T-helper 1 cell treated with Interleukin-12 subunit alpha and Interleukin-12 subunit beta and Interleukin-4 antibody, amounts not matched to agents 30 μg/mL and 1 μg/mL, for 36 hours (primary cell): ENCODE results near the gene CEACAM18.
"Not testable (repeated sequence)": the region's sequence is repeated elsewhere in the genome, so short reads cannot be mapped to it uniquely, and the experiment has no call there.

ENCODE experiments used
- H3K27ac Mint-ChIP-seq: one replicate; pipeline ENCODE4 v1.8.0; 2021; ENCODE audit warnings: mild to moderate bottlenecking, mixed read lengths
- H3K27me3 Mint-ChIP-seq: one replicate; pipeline ENCODE4 v1.8.0; 2021; ENCODE audit warnings: low read depth, mixed read lengths
- H3K36me3 Mint-ChIP-seq: one replicate; pipeline ENCODE4 v1.8.0; 2021; ENCODE audit warnings: low read depth, mixed read lengths
- H3K4me1 Mint-ChIP-seq: one replicate; pipeline ENCODE4 v1.8.0; 2021; ENCODE audit warnings: low read depth, mixed read lengths
- H3K4me3 Mint-ChIP-seq: one replicate; pipeline ENCODE4 v1.8.0; 2021; ENCODE audit warnings: mild to moderate bottlenecking, moderate library complexity, mixed read lengths
- H3K9me3 Mint-ChIP-seq: one replicate; pipeline ENCODE4 v1.8.0; 2021; ENCODE audit warnings: mixed read lengths

Gene CEACAM18

DNA sequence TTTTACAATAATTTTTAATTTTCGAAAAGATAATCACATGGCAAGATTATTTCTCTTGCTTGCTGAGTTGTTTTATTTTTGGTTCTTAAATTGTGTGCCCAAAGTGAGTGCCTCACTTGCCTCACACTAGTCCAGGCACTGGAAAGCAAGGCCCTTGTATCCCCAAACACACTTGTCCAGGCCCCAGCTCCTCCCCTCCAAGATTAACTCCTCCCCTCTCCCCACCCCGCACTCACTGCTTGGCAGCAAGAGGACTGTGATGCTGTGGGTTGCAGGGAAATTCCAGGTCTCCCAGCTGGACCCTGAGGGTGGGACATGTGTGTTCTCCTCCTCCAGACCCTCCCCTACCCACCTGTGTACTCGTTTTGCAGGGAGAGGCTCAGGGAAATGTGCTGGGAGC lies 19.3 kb downstream of the CEACAM18 start:
- Mint-ChIP-seq H3K4me3 (no peak overlapping the region), H3K27me3 (peaks cover 8% of the 10 kb centered on the region), H3K36me3 (no peaks in the 10 kb centered on the region), H3K9me3 (peaks cover 15% of the 10 kb centered on the region), H3K27ac (no peak overlapping the region), H3K4me1 (peaks cover 11% of the 10 kb centered on the region)

DNA sequence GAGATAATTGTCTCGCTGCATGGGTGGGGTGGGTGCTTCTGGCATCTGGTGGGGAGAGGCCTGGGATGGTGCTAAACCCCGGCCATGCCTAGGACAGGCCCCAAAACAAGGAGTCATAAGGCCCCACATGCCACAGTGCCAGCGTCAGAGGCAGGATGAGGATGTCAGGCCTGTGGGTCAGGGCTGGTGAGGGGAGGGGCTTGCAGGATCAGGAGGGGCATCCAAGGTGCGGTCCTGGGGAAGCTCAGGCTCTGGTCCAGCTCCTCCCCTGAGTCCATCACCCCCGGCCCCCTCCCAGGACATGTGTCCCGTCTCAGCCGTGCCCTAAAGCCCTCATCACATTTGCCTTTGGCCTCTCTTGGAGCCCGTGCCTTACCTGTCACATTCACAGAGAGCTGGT lies 22.6 kb downstream of the CEACAM18 start:
- H3K9me3 Mint-ChIP-seq, result peaks cover 21% of the 10 kb centered on the region
- H3K27me3 Mint-ChIP-seq, result peaks cover 11% of the 10 kb centered on the region
- not testable (repeated sequence) for H3K27ac Mint-ChIP-seq, H3K36me3 Mint-ChIP-seq
- H3K4me1 Mint-ChIP-seq, result peaks cover 14% of the 10 kb centered on the region
- H3K4me3 Mint-ChIP-seq, result peak overlapping the region; percentile 46

DNA sequence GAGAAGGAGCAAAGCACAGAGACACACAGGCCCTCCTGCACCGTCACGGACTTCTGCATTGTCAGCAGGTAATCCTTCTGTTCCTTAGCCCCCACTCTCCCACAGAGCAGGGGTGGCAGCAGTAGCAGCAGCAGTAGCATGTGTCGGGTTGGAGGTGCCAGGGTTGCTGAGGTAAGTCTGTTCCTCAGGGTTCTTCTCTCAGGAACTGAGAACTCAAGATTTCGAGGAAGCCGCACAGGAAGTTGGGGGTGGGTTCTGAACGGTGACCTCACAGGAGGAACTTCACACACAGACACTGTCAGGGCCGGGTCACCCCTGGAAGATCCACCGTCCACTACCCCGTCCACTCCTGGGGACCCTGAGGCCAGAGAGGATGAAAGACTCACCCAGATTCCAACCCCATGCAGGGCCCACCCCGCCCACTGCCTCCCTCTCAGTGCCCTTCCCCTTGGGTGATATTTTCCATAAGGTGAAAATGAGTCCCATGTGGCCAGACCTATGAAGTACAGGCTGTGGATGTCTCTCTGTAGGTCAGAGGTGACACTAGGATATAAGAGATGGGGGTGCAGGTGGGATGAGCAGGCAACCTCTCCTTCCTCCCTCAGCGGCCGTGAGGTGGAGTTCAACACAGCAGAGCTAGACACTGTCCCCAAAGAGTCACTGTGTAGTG lies 23.4 kb downstream of the CEACAM18 start, which contains the start of gene SIGLEC12:
TSS of gene SIGLEC12 (minus strand) at position 207 of the 670 bp plus-strand sequence. CDS start at position 140, 67 bp downstream.
- peak within 1 kb of the TSS; percentile 46 for H3K4me3 Mint-ChIP-seq

DNA sequence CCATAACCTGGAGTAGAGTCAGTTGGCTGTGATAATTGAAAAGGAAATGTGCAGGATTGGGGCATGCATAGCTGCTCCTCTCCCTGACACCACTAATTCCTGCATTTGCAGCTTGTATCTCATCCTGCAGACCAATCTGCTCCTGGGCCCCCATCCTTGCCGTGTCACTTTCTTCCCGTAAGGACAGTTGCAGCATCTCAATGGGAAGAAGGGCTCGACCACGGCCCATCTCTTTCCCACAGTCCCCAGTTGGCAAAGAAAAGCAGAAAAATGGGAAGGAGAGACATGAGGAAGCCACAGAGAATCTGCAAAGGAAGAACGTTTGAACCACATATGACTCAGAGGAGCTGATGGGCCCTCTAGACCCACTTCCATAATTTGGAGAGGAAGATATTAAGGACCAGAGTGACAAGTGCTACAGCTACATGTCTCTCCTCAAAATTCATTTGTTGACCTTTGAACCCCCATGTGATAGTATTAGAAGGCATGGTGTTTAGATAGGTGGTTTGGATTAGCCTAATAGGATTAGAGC lies 25.0 kb downstream of the CEACAM18 start:
- H3K27ac Mint-ChIP-seq, result no peak overlapping the region

More for the DNA sequence above, 23.4 kb downstream of the CEACAM18 start, which contains the start of gene SIGLEC12:
- no peak within 1 kb of the TSS for H3K27ac Mint-ChIP-seq
- peaks cover 3% of the 10 kb centered on the region for H3K36me3 Mint-ChIP-seq
- peaks cover 14% of the 10 kb centered on the region for H3K4me1 Mint-ChIP-seq
- peaks cover 11% of the 10 kb centered on the region for H3K27me3 Mint-ChIP-seq
- peaks cover 21% of the 10 kb centered on the region for H3K9me3 Mint-ChIP-seq

DNA sequence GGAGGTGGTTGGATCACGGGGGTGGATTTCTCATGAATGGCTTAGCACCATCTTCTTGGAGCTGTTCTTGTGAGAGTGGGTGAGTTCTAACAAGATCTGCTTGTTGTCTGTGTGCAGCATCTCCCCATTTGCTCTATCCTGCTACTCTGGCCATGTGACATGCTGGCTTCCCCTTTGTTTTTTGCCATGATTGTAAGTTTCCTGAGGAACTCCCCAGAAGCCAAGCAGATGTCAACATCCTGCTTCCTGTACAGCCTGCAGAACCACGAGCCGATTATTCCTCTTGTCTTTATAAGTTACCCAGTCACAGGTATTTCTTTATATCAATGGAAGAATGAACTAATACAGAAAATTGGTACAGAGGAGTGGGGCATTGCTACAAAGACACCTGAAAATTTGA lies 25.6 kb downstream of the CEACAM18 start:
- H3K27me3 Mint-ChIP-seq, result peaks cover 11% of the 10 kb centered on the region
- no peak overlapping the region for H3K27ac Mint-ChIP-seq
- H3K4me1 Mint-ChIP-seq, result peaks cover 14% of the 10 kb centered on the region
- H3K9me3 Mint-ChIP-seq, result peaks cover 21% of the 10 kb centered on the region
- H3K36me3 Mint-ChIP-seq, result peaks cover 3% of the 10 kb centered on the region
- no peak overlapping the region for H3K4me3 Mint-ChIP-seq

More for the DNA sequence above, 25.0 kb downstream of the CEACAM18 start:
- Mint-ChIP-seq H3K4me3 (no peak overlapping the region), H3K27me3 (peaks cover 11% of the 10 kb centered on the region), H3K36me3 (peaks cover 3% of the 10 kb centered on the region), H3K9me3 (peaks cover 21% of the 10 kb centered on the region), H3K4me1 (peaks cover 14% of the 10 kb centered on the region)

DNA sequence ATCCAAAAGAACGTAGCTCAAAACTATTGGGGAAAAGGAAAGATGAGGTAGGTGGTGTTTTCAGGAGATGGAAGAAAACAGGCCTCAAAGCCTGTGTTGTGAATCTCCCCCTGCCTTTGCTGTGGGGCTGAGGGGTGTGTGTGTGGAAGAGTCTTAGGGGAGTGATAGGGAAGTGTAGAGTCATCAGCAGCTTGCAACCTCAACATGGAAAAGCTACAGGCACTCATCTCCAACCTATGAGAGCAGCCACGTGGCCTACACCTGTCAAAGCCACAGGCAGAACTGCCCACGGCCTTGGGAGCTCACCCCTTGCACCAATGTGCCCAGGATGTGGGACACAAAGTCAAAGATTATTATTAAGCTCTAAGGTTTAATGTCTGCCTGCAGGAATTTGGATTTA lies 27.6 kb downstream of the CEACAM18 start:
- peaks cover 21% of the 10 kb centered on the region for H3K9me3 Mint-ChIP-seq
- no peak overlapping the region for H3K4me3 Mint-ChIP-seq
- H3K27me3 Mint-ChIP-seq, result peaks cover 14% of the 10 kb centered on the region
- H3K36me3 Mint-ChIP-seq, result peaks cover 3% of the 10 kb centered on the region
- H3K27ac Mint-ChIP-seq, result no peak overlapping the region
- H3K4me1 Mint-ChIP-seq, result peaks cover 12% of the 10 kb centered on the region

DNA sequence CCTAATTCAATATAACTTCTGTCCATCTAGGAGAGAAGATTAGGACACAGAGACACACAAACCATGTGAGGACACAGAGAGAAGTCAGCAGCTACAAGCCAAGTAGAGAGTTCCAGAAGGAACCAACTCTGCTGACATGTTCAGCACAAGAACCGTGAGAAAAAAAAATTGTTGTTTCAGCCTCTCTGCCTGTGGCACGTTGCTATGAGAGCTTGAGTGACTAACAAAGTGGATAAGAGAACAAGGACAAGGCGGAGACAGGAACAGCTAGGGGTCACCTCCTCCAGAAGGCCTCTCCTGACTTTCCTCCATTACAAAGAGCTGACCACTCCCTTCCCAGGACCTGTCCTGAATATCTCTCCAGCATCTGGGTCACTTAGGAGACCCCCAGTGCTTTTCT lies 28.9 kb downstream of the CEACAM18 start:
- Mint-ChIP-seq H3K36me3 (peaks cover 3% of the 10 kb centered on the region), H3K4me1 (peaks cover 4% of the 10 kb centered on the region)

DNA sequence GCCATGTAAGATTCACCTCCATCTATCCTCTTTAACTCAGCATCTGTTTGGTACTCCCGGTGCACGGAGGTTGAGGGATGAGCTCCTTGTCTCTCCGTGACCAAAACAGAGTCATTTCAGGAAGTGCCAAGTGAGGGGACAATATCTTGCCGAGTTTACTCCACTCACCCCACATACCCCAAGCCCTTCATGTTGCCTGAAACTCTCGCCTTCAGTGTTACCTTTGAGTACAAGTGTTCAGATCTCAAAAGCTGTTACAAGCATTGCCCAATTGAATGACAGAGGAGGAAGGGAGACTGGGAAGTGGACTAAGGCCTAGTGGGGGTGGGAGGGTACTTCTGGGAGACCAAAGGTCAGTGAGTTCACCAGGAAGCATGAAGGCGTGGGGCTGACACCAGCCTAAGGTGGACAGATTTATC lies 29.3 kb downstream of the CEACAM18 start:
- peaks cover 3% of the 10 kb centered on the region for H3K36me3 Mint-ChIP-seq
- H3K4me3 Mint-ChIP-seq, result no peak overlapping the region
- peaks cover 4% of the 10 kb centered on the region for H3K4me1 Mint-ChIP-seq
- H3K27ac Mint-ChIP-seq, result no peak overlapping the region
- peaks cover 16% of the 10 kb centered on the region for H3K27me3 Mint-ChIP-seq
- H3K9me3 Mint-ChIP-seq, result peaks cover 17% of the 10 kb centered on the region

More for the DNA sequence above, 28.9 kb downstream of the CEACAM18 start:
- H3K27me3 Mint-ChIP-seq, result peaks cover 16% of the 10 kb centered on the region
- peaks cover 19% of the 10 kb centered on the region for H3K9me3 Mint-ChIP-seq
- H3K4me3 Mint-ChIP-seq, result no peak overlapping the region
- H3K27ac Mint-ChIP-seq, result no peak overlapping the region

DNA sequence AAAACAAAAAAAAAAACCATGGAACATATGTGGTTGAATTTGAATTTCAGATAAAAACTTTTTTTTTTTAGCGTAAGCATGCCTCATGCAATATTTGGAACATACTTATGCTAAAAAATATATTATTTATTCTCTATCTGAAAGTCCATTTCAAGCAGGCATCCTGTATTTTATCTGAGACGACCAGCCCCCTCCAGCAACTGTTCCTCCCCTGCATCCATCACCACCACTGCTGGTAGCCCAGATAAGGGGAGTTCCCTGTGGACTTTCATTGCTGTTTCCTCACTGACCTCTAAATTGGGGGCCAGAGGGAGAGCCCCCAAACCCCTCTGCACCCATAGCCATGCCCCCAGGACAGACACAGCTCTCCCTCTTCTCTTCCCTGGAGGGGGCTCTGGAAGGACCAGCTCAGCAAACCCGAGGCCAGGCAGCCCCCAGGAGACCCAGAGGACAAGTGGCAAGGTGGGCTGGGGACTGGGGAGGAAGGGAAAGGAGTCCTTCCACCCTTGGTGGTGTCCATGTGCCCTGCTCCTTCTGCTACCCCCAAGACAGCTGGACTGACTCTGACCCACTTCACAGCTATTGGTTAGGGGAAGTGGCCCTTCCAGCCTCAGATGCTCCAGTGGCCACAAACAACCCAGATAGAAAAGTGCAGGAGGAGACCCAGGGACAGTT lies 29.9 kb downstream of the CEACAM18 start:
- Mint-ChIP-seq H3K4me1 (peaks cover 3% of the 10 kb centered on the region), H3K9me3 (peaks cover 14% of the 10 kb centered on the region), H3K4me3 (no peak overlapping the region), H3K36me3 (peaks cover 2% of the 10 kb centered on the region), H3K27me3 (peaks cover 14% of the 10 kb centered on the region), H3K27ac (no peak overlapping the region)

DNA sequence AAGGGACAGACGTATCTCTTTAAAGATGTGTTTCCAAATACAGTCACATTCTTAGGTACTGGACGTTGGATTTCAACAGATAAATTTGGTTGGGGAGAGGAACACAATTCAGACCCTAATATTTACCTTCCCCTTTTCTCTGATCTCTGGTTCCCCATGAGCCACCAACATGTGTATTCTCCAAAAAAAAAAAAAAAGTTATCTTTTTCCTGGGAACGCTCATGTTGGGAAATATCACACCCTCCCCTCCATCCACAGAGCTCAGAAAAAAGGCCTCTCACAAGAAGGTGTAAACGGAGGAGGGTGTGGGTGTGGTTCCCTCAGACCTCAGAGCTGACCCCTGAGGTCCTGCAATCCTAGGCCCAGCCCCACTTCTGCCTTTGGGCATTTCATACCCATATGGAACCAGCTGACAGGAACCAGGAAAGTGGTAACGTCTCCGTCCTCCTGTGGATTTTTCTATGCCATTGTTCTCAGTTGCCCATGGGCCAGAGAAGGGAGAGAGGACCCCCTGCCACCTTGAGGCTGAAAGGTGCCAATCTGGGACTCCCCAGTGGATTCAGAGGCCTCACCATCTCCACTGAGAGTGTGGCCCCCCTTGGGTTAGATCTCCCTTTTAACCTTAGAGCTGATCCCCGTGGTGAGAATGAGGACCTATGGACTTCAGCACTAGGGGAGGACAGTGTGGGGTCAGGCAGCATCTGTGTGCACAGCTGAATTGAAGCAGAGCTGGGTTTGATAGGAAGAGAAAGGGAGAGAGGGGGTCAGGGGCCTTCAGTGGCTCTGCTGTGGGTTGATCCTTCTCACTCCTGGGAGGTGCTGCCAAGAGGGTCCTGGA lies 31.7 kb downstream of the CEACAM18 start:
- H3K4me3 Mint-ChIP-seq, result no peak overlapping the region
- H3K9me3 Mint-ChIP-seq, result no peaks in the 10 kb centered on the region
- no peak overlapping the region for H3K27ac Mint-ChIP-seq
- H3K4me1 Mint-ChIP-seq, result peaks cover 2% of the 10 kb centered on the region
- no peaks in the 10 kb centered on the region for H3K36me3 Mint-ChIP-seq
- peaks cover 12% of the 10 kb centered on the region for H3K27me3 Mint-ChIP-seq

DNA sequence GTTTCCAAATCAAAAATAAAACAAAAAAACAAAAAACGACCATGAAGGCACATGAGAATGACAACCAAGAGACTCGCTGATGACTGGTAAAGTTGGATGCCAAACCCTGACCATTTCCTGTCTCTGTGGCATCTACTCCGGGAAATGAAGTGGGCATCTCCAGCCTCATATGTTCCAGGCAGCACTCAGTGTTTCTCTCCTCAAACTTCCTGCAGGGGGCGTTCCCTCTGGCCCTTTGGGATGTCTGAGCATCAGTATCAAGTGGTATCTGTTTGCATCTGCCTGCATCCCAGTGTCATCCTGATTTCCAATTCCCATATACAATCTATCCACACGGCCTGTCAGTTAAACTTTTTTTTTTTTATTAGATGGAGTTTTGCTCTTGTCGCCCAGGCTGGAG lies 33.0 kb downstream of the CEACAM18 start:
- no peaks in the 10 kb centered on the region for H3K36me3 Mint-ChIP-seq
- H3K4me3 Mint-ChIP-seq, result no peak overlapping the region
- no peak overlapping the region for H3K27ac Mint-ChIP-seq
- H3K9me3 Mint-ChIP-seq, result no peaks in the 10 kb centered on the region
- peaks cover 2% of the 10 kb centered on the region for H3K4me1 Mint-ChIP-seq
- H3K27me3 Mint-ChIP-seq, result peaks cover 16% of the 10 kb centered on the region

DNA sequence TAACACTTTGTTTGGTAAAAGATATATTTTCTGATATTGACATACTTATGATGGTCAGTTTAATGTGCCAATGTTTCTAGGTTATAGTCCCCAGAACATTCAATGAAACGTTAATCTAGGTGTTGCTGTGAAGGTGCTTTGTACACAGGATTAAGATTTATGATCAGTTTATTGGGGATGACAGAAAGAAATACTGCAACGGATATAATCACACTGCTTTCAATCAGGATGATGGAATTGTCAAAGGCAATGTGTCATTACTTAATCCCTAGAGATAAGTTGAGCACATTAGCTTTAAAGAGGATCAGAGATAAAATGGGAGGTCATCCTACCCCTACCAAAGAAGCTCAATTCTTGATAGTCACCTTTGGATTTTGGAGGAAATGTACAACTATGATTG lies 35.6 kb downstream of the CEACAM18 start:
- Mint-ChIP-seq H3K4me1 (peaks cover 2% of the 10 kb centered on the region), H3K9me3 (no peaks in the 10 kb centered on the region), H3K4me3 (no peak overlapping the region), H3K27me3 (peaks cover 31% of the 10 kb centered on the region), H3K27ac (no peak overlapping the region), H3K36me3 (no peaks in the 10 kb centered on the region)

DNA sequence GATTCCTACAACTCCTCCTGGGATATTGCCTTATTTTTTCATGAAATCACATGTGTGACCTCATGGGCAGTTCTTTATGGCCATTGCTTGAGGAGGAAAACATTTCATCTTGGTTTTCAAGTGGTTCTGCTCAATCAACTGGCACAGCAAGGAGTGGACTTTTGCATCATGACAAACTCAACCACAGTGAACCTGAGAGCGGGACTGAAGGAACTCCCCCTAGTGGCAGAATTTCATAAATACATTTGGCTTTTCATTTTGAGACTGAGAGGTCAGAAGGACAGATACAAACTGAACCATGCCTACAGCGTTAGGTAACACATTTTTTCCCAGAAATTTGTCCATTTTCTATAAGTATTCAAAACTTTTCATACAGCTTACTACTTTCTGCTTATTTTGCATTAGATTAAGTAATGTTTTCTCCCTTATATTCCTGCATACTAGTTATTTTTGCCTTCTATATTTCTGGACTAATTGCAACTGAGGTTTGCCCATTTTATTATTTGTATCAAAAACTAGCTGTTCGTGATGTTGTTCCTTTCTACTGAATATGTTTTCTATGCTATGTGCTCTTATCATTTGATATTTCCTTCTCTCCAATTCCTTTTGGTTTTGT lies 36.6 kb downstream of the CEACAM18 start:
- H3K27me3 Mint-ChIP-seq, result peaks cover 31% of the 10 kb centered on the region
- H3K4me1 Mint-ChIP-seq, result peaks cover 2% of the 10 kb centered on the region
- no peaks in the 10 kb centered on the region for H3K9me3 Mint-ChIP-seq
- H3K36me3 Mint-ChIP-seq, result no peaks in the 10 kb centered on the region
- no peak overlapping the region for H3K27ac Mint-ChIP-seq
- no peak overlapping the region for H3K4me3 Mint-ChIP-seq

DNA sequence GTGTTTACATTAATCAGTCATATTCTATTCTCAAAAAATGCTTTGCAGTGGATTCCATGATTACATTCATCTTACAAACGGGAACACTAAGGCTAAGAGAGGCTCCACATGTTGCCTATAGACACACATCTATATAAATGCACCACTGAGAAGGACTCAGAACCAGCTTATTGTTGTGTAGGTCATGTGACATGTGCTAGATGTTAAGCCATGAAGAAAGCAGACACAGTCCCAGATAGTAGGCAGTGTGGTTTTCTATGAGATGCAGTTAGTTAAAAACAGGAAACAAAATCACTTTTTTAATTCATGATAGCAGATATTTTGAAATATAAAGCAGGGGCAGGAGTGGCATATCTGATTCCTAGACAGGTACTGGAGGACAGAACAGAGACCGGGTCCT lies 42.4 kb downstream of the CEACAM18 start:
- H3K27ac Mint-ChIP-seq, result no peak overlapping the region
- no peaks in the 10 kb centered on the region for H3K36me3 Mint-ChIP-seq
- H3K9me3 Mint-ChIP-seq, result no peaks in the 10 kb centered on the region

More for the DNA sequence above, 42.4 kb downstream of the CEACAM18 start:
- Mint-ChIP-seq H3K4me3 (no peak overlapping the region), H3K4me1 (no peaks in the 10 kb centered on the region), H3K27me3 (peaks cover 36% of the 10 kb centered on the region)
